HEK293T (cell line): ENCODE data around the gene FLACC1.

ENCODE experiments used
- BHLHE40 ChIP-seq: fragments of 450-650 bp; IDR thresholded peaks from 2 replicates; pipeline ENCODE4 v1.6.1; 2016; ENCODE audit warnings: mild to moderate bottlenecking, moderate library complexity, borderline replicate concordance
- FOXA1 ChIP-seq: fragments of 450-650 bp; IDR thresholded peaks from 2 replicates; pipeline ENCODE4 v1.6.1; 2016; ENCODE audit warnings: mild to moderate bottlenecking
- SUZ12 ChIP-seq: fragments of 450-650 bp; IDR thresholded peaks from 2 replicates; pipeline ENCODE4 v1.6.1; 2016; ENCODE audit warnings: mild to moderate bottlenecking
- TARDBP ChIP-seq: fragments of 450-650 bp; IDR thresholded peaks from 2 replicates; pipeline ENCODE4 v1.6.1; 2016

- TF ChIP-seq FOXA1 (no peak), TARDBP (no peak), SUZ12 (no peak), BHLHE40 (no peak)
Measured at GRCh38 chr2:201342923-201343322, 14.2 kb downstream of the FLACC1 start.
